ENCODE data around the gene TMTC2. TPM values are rescaled to one million over a fixed set of nuclear protein-coding genes. Genes with fewer than 3 reads are reported as not detected.
A peak's percentile ranks its signal among the peaks of the same experiment; 100 is the strongest.

The TMTC2 gene
- total RNA-seq, 1 experiment from 2014 or later, result 2.4 TPM

DNA sequence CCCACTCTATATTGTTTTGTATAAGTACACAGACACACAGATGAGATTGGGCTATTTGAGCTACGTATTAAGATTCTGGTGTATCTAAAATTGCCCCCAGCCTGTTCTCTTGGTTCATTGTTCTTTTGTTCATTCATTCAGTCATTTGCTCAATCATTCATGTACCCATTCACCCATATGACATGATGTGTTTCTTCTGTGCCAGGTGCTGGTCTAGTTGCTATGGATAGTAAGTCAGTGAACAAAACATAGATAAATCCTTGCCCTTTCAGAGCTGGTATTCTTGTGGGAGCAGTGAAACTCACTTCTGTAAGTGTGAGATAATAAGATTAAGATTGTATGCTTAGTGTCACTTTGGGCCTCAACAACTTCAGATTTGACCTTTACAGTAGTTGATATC lies 191.3 kb downstream of the TMTC2 start:
- DNase-seq (ENCODE audit: low spot score), result no peak

DNA sequence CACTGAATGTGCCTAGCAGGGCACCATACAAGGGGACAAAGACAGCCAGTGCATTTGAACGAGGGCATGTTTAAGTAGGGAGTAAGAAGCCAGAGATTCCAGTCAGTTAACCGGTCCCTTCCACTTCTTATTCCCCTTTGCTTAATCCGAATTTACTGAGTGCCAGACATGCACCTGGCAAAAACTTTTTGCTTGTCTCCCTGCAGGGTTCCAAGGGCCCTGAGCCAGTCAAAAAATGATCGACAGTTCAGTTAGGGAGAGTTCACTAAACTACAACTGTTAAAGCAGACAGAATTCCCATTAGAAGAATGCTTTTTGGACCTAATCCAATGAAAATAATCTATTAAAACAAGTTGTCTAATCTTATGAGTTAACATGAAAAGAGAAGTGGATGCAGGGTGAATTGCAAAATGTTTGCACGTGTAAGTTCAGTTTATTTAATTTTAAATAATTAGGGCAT lies 193.8 kb downstream of the TMTC2 start:
- DNase-seq (ENCODE audit: low spot score), result no peak

DNA sequence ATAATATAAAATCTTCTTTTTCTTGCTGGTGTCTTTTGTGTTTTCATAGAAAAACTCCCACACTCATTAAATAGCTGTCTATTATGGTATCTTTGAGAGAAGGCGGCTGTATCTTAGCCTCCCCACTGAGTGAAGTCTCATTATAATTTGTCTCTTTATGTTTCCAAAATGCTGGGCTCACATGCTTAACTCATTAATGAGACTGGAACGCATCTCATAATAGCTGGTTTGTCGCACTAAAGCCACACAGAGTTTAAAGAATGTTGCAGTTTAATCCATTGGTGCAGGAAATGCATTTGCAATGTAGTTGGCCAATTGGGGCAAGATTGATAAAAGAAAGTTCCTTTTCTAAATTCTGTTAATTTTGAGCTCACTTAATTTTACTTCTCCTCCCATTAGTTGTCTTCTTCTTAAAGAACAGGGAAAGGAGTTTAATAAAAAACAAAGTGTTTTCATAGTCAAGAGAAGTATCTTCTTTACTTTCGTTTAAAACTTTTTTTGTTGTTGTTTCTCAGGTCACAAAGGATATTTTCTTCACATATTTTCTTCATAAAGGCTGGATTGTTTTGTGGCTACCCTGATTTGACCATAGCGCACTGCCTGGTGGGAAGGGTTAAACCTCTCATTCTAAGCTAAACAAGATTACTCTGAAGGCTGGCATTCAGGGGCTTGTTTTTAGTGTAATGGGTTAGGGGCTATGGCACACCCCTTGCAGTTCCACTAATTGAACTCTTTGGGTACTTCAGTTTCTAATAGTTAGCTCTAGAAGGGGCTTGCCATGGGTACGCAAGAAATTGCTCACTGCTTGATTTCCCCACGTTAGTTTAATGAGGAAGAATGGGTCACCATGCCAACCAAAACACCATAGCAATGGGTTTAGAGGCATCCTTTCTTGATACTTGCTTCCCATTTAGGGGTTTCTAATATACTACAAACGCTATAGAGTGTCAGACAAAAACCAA lies 197.0 kb downstream of the TMTC2 start:
- no peak for DNase-seq (ENCODE audit: low spot score)

DNA sequence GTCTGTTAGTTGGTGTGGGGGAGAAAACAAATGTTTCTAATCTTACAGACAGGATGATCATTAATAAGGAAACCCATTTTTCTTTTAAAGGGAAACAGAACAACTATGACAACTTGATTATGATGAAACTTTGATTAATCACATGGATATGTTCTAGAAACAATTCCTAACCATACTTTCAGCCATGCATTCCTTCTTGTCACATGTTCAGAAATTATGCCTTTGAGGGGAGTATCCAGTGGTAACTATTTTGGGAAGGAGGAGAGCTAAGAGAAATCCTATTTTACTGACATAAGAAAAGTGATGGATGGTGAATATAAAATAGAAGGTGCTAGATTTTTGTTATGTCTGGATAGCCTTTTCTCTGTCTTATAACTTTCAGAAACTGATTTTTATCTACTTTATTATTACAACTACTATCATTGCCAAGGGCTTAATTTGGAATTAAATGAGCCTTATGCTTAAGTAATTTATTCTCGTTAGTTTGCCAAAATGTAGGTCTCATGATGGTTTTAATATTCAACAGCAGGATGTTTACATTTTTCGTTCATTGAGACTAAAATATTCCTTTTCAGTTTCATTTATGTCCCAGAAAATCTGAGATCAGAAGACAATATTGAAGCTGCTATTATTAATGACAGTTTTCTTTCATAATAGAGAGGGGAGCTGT lies 200.1 kb downstream of the TMTC2 start:
- DNase-seq (ENCODE audit: low spot score), result no peak

DNA sequence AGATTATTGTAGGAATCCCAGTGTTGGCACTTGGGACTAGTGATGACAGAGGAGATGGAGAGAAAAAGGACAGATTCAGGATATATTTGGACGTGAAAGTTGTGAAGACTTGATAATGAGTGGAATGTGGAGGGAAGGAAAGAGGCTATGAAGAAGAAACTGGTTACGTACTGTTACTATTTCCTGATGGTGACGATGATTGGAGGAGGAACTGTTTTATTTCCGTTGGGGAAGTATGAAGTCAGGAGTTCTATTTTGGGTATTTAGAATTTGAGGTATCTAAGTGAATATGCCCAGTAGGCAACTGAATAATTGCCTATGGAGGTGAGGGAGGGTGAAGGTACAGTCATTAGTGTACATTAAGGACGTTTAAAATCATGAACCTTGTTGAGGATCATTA lies 207.2 kb downstream of the TMTC2 start:
- DNase-seq (ENCODE audit: low spot score), result no peak

DNA sequence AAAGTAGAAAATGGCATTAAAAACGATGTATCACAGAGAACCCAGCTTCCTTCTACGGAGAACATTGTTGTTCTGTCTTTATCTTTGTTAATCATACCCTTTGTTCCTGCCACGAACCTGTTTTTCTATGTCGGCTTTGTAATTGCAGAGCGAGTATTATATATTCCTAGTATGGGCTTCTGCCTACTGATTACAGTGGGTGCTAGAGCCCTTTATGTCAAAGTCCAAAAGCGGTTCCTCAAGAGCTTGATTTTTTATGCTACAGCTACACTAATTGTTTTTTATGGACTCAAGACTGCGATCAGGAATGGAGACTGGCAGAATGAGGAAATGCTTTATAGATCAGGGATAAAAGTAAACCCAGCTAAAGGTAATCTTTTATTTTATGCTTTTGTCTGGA lies 209.6 kb downstream of the TMTC2 start:
- DNase-seq (ENCODE audit: low spot score), result no peak

DNA sequence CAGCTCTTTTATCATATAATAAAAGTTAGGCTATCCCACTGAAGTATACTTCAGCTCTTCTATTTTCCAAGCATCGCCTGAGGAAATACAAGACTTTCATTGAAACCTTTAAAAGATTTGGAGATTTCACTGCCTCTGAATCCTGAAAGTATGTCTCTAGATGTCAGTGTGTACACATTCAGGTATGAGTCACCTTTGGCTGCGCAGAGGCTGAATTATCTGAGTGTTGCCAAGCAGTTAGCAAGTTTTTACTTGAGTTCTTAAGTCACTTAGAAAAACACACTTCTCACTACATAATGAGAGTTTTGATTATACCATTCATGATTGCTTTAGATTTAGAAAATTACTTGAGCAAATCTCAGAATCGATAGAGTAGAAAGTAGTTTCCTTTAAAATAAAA lies 210.3 kb downstream of the TMTC2 start:
- DNase-seq (ENCODE audit: low spot score), result peak; percentile 32

DNA sequence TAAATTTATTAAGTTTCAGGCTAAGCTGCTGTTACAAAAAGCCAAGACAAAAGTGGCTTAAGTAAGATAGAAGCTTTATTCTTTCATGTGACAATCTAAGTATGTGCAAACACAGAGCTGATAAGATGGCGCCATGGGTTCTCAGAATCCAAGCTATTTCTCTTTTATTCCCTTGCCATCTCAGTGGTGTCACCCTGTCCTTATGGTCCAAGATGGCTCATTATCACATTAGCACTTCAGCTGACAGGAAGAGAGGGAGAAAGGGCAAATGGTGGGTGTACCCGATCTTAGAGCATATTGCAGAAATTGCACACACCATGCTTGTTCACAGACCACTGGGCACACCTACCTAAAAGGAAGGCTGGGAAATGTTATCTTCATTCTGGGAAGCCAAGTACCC lies 211.7 kb downstream of the TMTC2 start:
- DNase-seq (ENCODE audit: low spot score), result no peak

DNA sequence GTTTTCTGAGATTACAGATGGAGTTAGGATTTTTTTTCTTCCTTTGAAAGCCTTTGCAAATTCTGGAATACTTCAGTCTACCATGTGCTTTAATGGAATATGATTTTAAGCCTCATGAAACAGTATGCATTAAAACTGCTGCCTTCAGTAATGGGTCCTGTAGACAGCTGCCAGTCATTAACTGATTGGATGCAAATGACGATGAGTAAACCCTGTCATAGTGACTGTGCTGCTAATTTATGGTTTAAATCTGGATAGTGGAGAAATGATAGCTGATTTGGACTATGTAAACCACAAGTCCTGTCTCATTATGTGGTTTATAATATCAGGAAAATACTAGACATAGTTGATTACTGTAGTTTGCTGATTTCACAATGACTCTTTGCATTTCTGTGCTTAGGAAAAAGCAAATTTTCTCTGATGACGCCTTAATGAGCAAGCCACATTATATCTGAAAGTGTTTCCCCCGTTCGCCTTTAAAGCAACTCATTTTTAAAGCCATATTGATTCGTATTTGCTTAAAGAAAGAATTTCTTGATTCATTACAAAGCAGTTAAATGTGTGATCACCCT lies 217.6 kb downstream of the TMTC2 start:
- DNase-seq (ENCODE audit: low spot score), result no peak

DNA sequence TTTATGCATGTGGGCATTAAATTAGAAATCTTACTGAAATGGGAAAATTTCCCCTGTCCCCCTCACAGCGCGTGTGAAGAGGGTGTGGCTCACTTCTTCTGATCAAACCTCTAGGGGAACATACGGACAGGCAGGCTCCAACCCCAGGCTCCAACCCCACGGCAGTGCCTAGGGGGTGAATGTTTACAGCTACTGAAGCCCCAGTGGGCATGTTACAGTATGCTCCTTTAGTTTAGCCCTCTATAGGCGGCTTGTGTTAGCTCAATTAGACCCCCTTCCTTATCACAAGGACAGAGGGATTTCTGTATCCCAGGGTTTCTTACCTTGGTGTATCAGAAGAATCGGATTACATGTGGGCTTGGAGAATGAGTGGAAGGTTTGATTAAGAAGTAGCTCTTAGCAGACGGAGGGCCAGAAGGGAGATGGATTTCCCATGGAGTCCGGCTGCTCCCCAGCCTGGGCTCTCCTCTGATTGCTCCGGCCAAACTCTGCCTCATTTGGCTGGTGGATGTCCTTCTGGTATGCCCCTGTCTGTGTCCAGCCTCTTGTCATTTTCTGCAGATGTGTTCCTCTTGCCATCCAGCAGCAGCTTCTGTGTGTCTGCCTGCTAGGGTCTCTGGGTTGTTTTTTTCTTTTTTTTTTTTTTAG lies 223.7 kb downstream of the TMTC2 start:
- DNase-seq (ENCODE audit: low spot score), result no peak

DNA sequence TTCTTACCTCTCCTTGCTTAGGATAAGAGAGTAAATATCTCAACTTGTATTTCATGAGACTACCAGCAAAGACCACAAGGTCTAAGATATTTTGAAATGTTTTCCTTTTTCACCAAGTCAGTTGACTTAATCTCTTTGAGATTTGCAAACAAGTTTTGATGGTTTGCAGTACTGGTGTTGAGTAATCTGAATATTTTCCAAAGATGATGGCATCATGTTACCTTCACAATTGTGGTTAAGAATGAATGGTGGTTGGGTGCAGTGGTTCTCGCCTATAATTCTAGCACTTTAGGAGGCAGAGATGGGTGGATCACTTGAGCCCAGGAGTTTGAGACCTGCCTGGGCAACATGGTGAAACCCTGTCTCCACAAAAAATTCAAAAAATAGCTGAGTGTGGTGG lies 225.7 kb downstream of the TMTC2 start:
- no peak for DNase-seq (ENCODE audit: low spot score)

DNA sequence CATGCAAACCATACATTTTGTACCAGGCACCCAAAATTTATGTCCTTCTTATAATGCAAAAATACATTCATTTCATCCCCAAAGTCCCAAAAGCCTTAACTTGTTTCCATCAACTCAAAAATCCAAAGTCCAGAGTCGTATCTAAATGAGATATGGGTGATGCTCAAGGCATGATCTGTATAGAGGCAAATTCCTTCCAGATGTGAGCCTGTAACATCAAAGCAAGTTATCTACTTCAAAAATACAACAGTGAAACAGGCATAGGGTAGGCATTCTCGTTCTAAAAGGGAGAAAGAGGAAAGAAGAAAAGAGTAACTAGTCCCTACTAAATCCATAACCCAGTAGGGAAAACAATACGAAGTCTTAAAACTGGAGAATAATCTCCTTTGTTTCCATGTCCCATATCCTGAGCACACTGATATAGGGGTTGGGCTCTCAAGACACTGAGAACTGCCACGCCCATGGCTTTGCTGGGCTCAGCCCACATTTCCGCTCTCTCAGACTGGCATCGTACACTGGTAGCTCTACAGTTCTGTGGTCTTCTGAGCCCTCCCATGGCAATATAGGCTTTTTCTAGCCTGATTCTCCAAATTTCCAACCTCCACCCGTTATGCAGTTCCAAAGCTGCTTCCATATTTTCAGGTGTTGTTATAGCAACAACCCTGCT lies 232.8 kb downstream of the TMTC2 start:
- DNase-seq (ENCODE audit: low spot score), result no peak

DNA sequence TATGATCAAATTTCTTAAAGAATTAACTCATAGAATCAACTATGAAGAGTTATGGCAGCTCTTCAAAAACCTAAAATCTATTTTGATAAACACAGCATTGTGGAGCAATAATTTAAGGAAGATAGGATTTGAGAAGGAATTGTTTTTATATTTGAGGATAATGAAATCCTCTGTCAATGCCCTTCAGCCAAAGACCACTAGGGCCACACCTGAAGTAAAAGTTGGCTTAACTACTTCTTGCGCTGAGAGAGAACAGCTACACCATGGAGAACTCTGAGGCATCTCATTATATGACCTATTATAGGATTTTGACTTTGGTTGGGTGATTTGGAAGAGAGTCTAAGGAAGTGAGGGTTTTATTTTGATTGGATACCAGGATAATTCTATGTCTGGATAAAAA lies 237.2 kb downstream of the TMTC2 start:
- DNase-seq (ENCODE audit: low spot score), result no peak

DNA sequence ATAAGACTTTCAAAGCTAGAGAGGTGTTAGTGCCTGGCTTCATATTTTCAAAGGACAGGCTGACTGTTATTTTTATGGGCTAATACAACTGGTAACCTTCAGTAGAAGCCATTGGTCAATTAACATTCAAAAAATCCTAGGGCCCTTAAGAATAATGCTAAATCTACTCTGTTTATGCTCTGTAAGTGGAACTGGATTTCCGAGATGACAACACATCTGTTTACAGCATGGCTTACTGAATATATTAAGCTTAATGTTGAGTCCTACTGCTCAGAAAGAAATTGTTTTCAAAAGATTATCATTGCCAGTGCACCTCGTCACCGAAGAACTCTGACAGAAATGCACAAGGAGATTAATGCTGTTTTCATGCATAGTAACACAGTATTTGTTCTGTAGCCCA lies 239.9 kb downstream of the TMTC2 start:
- no peak for DNase-seq (ENCODE audit: low spot score)

DNA sequence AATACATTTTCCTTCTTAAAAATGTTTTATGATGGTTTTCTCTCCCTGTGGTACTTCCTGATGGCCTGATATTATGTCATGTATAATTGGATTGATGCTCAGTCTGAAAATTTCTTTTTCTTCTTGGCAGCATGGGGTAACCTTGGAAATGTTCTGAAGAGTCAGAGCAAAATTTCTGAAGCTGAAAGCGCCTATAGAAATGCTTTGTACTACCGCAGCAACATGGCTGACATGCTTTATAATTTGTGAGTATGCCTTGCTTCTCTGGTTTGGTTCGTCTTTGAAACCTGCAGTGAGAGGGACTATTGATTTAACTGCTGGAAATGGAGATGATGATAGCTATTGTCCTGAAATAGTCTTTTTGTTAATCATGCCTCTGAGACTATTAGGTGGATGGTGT lies 243.6 kb downstream of the TMTC2 start:
- DNase-seq (ENCODE audit: low spot score), result no peak

DNA sequence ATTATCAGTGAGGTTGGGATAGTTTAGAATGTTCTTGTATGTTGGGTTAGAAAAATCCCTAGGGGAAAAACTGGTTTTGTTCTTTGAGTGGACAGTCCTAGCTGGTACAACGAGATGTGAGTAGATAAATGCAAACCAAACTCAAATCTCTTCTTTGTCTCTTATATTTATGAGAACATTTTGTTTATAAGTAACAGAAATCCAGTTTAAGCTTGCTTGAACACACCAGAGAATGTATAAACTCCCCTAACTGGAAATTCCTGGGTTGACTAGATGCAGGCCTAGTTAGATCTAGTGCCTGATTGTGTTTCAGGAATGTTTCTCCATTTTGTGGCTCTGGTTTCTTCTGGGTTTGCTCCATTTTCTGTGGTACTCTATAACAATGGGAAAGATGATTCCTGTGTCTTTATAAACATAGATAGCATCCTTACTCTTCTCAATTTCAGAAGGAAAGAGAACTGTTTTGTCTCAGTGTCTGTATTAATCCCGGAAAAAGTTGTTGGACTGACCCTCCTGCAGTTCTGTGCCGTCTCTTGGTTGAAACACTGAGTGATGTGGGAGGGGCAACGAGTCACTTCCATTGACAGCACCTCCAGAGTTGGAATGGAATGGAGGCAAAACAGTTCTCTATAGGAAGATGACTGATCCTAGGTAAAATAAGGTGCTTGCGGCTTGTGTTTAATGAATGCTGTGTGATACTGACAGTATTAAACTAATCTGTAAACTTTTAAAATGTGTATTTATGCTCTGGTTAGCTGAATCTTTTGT lies 244.8 kb downstream of the TMTC2 start:
- no peak for DNase-seq (ENCODE audit: low spot score)

DNA sequence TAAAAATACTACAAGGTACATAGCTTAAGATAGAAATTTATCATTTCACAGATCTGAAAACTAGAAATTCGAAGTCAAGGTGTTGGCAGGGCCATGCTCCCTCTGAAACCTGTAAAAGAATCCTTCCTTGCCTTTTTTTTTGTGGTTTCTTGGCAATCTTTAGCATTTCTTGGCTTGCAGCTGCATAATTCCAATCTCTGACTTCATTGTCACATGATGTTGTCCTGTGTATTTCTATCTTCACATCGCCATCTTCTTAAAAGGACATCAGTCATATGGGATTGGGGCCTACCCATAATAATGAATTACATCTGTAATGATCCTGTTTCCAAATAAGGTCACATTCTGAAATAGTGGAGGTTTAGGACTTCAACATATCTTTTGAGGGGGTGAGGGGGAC lies 250.4 kb downstream of the TMTC2 start:
- DNase-seq (ENCODE audit: low spot score), result no peak

DNA sequence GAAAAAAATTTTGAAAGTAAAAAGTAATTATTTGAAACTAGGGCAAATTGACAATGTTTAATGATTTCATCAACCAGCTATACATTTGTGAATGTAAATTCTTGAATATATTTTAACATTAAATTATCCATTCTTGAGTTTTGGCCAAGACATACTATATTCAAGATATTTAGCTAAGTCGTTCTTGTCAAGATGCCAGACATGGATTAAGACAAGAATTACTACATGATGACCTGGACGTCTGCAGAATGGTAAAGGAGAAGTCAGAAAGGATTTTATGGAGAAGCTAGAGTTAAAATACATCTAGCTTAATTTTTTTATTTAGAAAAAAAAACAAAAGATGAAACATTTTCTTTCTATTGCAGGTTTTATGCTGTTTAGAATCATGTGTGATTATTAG lies 255.8 kb downstream of the TMTC2 start:
- no peak for DNase-seq (ENCODE audit: low spot score)

DNA sequence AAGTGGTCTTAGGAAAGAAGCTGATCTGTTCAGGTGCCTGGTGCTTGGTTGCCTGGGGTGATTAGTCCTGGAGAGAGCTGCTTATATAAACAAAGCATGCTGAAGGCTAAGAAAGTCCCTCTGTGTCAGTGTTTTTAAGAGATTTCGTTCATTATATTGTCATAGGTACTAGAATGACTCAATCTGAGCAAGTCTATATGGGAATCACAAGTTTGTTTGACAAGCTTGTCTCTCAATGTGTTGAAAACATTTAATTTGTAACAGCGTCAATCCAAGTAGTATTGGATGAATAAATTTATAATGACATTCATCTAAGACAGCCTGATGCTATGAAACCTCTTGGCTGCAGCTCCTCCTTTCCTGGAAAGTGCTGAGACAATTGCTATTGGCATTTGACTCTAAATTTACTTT lies 256.3 kb downstream of the TMTC2 start:
- no peak for DNase-seq (ENCODE audit: low spot score)

DNA sequence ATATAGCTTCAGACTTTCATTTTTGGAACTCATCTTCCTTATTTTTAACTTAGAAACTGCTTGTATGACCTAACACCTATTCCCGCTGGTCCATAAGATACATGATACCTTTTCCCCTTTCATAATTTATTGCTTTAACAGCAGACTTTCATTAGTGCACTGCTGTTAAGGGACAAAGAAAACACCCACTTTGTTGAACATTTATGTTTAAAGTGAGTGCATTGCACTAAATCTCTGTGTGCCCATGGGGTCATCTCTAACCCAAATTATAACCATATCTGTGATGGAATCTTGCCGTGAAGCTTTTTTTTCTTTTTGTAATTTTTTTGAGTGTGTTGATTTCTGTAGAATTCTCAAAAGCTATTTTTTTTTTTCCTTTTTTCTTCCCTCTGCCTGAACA lies 261.8 kb downstream of the TMTC2 start:
- DNase-seq (ENCODE audit: low spot score), result no peak

DNA sequence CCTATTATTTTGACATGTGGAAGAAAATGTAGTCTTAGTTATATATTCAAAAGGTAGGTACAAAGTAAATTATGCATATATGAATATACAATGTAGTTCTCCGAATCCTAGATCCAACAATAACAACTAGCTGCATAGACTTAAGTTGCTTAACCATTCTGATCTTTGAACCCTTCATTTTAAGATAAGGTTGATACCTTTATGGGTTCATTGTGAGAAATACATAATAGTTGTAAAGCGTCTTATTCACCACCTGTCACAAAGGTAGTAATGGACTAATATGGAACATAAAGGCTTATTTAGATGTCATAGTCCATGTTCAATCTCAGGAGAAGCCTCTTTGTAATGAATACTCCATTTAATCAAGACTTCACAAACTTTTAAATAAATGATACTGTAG lies 263.6 kb downstream of the TMTC2 start:
- no peak for DNase-seq (ENCODE audit: low spot score)

Measured in A172 (cell line).